Smooth muscle cell (in vitro differentiated cells): ENCODE data around the gene SGK2. TPM values are rescaled to one million over a fixed set of nuclear protein-coding genes. Genes with fewer than 3 reads are reported as not detected.
"Not testable (repeated sequence)": the region's sequence is repeated elsewhere in the genome, so short reads cannot be mapped to it uniquely, and the experiment has no call there.

ENCODE experiments used
- DNase-seq: peaks from one replicate; lab custom pipeline; 2025; ENCODE audit not compliant: unreplicated experiment; lab: John Stamatoyannopoulos, UW
- H2AFZ ChIP-seq: fragments of 200-600 bp; sonication (generic); 2 replicates; pipeline ENCODE4 v1.6.0; 2016; ENCODE audit warnings: antibody characterized with exemption, low read depth, mild to moderate bottlenecking
- H3F3A ChIP-seq: fragments of 200-600 bp; sonication (generic); 2 replicates; pipeline ENCODE4 v1.6.0; 2017; ENCODE audit warnings: antibody characterized with exemption, low read depth
- H3K27ac ChIP-seq: fragments of 200-600 bp; sonication (generic); 2 replicates; pipeline ENCODE4 v1.5.1; 2016; ENCODE audit warnings: low read depth, mild to moderate bottlenecking
- H3K27me3 ChIP-seq: fragments of 200-600 bp; sonication (generic); 2 replicates; pipeline ENCODE4 v1.6.1; 2016; ENCODE audit warnings: low read depth, mild to moderate bottlenecking
- H3K36me3 ChIP-seq: fragments of 200-600 bp; sonication (generic); 2 replicates; pipeline ENCODE4 v1.5.1; 2016; ENCODE audit warnings: low read depth
- H3K4me1 ChIP-seq: fragments of 200-600 bp; sonication (generic); 2 replicates; pipeline ENCODE4 v1.5.1; 2016; ENCODE audit warnings: low read depth
- H3K4me2 ChIP-seq: fragments of 200-600 bp; sonication (generic); 2 replicates; pipeline ENCODE4 v1.6.0; 2016; ENCODE audit warnings: mild to moderate bottlenecking
- H3K4me3 ChIP-seq: fragments of 200-600 bp; sonication (generic); 2 replicates; pipeline ENCODE4 v1.5.1; 2016; ENCODE audit warnings: mild to moderate bottlenecking
- H3K79me2 ChIP-seq: fragments of 200-600 bp; sonication (generic); 2 replicates; pipeline ENCODE4 v1.6.0; 2016; ENCODE audit warnings: low read depth, mild to moderate bottlenecking
- H3K9ac ChIP-seq: fragments of 200-600 bp; sonication (generic); 2 replicates; pipeline ENCODE4 v1.6.0; 2016; ENCODE audit warnings: low read depth
- H3K9me3 ChIP-seq: fragments of 200-600 bp; sonication (generic); replicated peaks from 2 replicates; pipeline ENCODE4 v1.5.1; 2016; ENCODE audit warnings: low read depth
- H4K20me1 ChIP-seq: fragments of 200-600 bp; sonication (generic); 2 replicates; pipeline ENCODE4 v1.6.0; 2016; ENCODE audit warnings: low read depth
- CTCF ChIP-seq: fragments of 200-600 bp; sonication (generic); IDR thresholded peaks from 2 replicates; pipeline ENCODE4 v1.5.1; 2017; ENCODE audit warnings: borderline replicate concordance, mild to moderate bottlenecking, antibody characterized with exemption; ENCODE audit not compliant: insufficient read depth, poor library complexity, severe bottlenecking
- WGBS: methylation state at CpG from one replicate; pipeline ENCODE4 v1.1.7; 2016; ENCODE audit warnings: low lambda C conversion rate; 5-methylcytosine and 5-hydroxymethylcytosine counted together
- polyA plus RNA-seq: library from polyadenylated mRNA; unstranded; fragments of >200 nt; fragmentation: Nextera tagmentation; extraction: Ambion mirVana; gene quantifications from 2 replicates; pipeline ENCODE4 v1.2.1, GENCODE V29; 2016
- total RNA-seq: library from RNA; depleted of rRNA; stranded (reverse); fragments of >200 nt; gene quantifications from 2 replicates; pipeline ENCODE4 v1.2.3, GENCODE V29; 2014

The SGK2 gene
- total and polyA plus RNA-seq, 2 experiments from 2014 or later, result 0.79 to 2.4 TPM

- DNase-seq, result no peak
- H3K9me3 ChIP-seq, result no peaks in the 10 kb centered on the region
- no peaks in the 10 kb centered on the region for H3K4me1 ChIP-seq
- H3K9ac ChIP-seq, result no peak overlapping the region
- no peak for TF ChIP-seq CTCF
- no peaks in the 10 kb centered on the region for H4K20me1 ChIP-seq
- no peak overlapping the region for H3K4me3 ChIP-seq
- H3K27me3 ChIP-seq, result no peaks in the 10 kb centered on the region
- no peak overlapping the region for H2AFZ ChIP-seq
- no peaks in the 10 kb centered on the region for H3K36me3 ChIP-seq
- H3K79me2 ChIP-seq, result no peaks in the 10 kb centered on the region
- no peak overlapping the region for H3K4me2 ChIP-seq
- 63% methylated on average over 7 of the region's 7 CpGs for WGBS
- no peak overlapping the region for H3K27ac ChIP-seq
- H3F3A ChIP-seq, result no peaks in the 10 kb centered on the region
Measured at GRCh38 chr20:43584448-43585136, 25.8 kb downstream of the SGK2 start.

GRCh38 chr20:43586641-43587040 is 27.8 kb downstream of the SGK2 start:
- Histone ChIP-seq H3K27me3 (no peaks in the 10 kb centered on the region), H3K4me3 (no peak overlapping the region), H3K9me3 (no peaks in the 10 kb centered on the region), H2AFZ (no peak overlapping the region), H3K36me3 (no peaks in the 10 kb centered on the region), H3K4me2 (no peak overlapping the region), H4K20me1 (no peaks in the 10 kb centered on the region), H3F3A (no peaks in the 10 kb centered on the region), H3K9ac (no peak overlapping the region), H3K4me1 (peaks cover 11% of the 10 kb centered on the region), H3K27ac (no peak overlapping the region), H3K79me2 (peaks cover 8% of the 10 kb centered on the region)
- WGBS, result 87% methylated on average over 8 of the region's 8 CpGs
- no peak for TF ChIP-seq CTCF
- no peak for DNase-seq

- WGBS, result over 99% methylated on average over 10 of the region's 10 CpGs
- H3K4me2 ChIP-seq, H3K4me3 ChIP-seq, H3K9me3 ChIP-seq, H3K9ac ChIP-seq, H2AFZ ChIP-seq, H4K20me1 ChIP-seq, H3K27me3 ChIP-seq, H3F3A ChIP-seq, H3K27ac ChIP-seq, H3K36me3 ChIP-seq, DNase-seq: not testable (repeated sequence)
- Histone ChIP-seq H3K79me2 (peaks cover 26% of the 10 kb centered on the region), H3K4me1 (peaks cover 13% of the 10 kb centered on the region)
Measured at GRCh38 chr20:43588526-43588925, 29.7 kb downstream of the SGK2 start.

GRCh38 chr20:43590036-43590391 is 31.2 kb downstream of the SGK2 start:
- H3K9ac ChIP-seq, result no peak overlapping the region
- H3K9me3 ChIP-seq, result no peaks in the 10 kb centered on the region
- WGBS, result 32% methylated on average over 9 of the region's 9 CpGs
- peaks cover 30% of the 10 kb centered on the region for H3K79me2 ChIP-seq
- peaks cover 3% of the 10 kb centered on the region for H3K36me3 ChIP-seq
- H4K20me1 ChIP-seq, result no peaks in the 10 kb centered on the region
- H3K27me3 ChIP-seq, result no peaks in the 10 kb centered on the region
- no peak for TF ChIP-seq CTCF
- H3K4me2 ChIP-seq, result peak overlapping the region; percentile 98
- no peaks in the 10 kb centered on the region for H3F3A ChIP-seq
- H3K4me3 ChIP-seq, result peak overlapping the region; percentile 79
- peaks cover 13% of the 10 kb centered on the region for H3K4me1 ChIP-seq
- peak overlapping the region; percentile 79 for H3K27ac ChIP-seq
- no peak for DNase-seq
- H2AFZ ChIP-seq, result peak overlapping the region; percentile 96
